AG09309 (cell line): ENCODE results near the gene MINDY3.

Experiments
- DNase-seq: peaks from one replicate; pipeline ENCODE4 v3.0.0-alpha.2; 2010; ENCODE audit warnings: low read depth
- H3K4me3 ChIP-seq: 2 replicates; pipeline ENCODE4 v1.5.1; 2011; ENCODE audit warnings: mild to moderate bottlenecking, low read depth, low read length, moderate library complexity; ENCODE audit not compliant: control insufficient read depth
- TF ChIP-seq, protein P1 (sequence below): IDR thresholded peaks from 2 replicates; pipeline ENCODE4 v1.5.1; 2011; ENCODE audit warnings: mild to moderate bottlenecking, low read depth, low read length, inconsistent platforms; ENCODE audit not compliant: insufficient read depth, control insufficient read depth; ENCODE audit errors: missing control alignments

The MINDY3 gene

GRCh38 chr10:15742836-15743235 lies 117.5 kb downstream of the MINDY3 start:
- TF ChIP-seq, protein P1, sequence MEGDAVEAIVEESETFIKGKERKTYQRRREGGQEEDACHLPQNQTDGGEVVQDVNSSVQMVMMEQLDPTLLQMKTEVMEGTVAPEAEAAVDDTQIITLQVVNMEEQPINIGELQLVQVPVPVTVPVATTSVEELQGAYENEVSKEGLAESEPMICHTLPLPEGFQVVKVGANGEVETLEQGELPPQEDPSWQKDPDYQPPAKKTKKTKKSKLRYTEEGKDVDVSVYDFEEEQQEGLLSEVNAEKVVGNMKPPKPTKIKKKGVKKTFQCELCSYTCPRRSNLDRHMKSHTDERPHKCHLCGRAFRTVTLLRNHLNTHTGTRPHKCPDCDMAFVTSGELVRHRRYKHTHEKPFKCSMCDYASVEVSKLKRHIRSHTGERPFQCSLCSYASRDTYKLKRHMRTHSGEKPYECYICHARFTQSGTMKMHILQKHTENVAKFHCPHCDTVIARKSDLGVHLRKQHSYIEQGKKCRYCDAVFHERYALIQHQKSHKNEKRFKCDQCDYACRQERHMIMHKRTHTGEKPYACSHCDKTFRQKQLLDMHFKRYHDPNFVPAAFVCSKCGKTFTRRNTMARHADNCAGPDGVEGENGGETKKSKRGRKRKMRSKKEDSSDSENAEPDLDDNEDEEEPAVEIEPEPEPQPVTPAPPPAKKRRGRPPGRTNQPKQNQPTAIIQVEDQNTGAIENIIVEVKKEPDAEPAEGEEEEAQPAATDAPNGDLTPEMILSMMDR: no peak
- H3K4me3 ChIP-seq: no peak overlapping the region
- no peak for DNase-seq

DNA sequence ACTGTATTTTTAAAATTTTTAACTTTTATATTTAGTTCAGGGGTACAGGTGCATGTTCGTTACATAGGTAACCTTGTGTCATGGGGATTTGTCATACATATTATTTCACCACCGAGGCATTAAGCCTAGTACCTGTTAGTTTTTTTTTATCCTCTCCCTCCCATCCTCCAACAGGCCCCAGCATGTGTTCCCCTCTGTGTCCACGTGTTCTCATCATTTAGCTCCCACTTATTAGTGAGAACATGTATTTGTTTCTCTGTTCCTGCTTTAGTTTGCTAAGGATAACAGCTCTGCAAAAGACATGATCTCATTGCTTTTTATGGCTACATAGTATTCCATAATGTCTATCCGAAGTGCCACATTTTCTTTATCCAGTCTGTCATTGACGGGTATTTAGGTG lies 118.2 kb downstream of the MINDY3 start:
- TF ChIP-seq, protein P1: no peak
- H3K4me3 ChIP-seq: no peak overlapping the region
- no peak for DNase-seq

DNA sequence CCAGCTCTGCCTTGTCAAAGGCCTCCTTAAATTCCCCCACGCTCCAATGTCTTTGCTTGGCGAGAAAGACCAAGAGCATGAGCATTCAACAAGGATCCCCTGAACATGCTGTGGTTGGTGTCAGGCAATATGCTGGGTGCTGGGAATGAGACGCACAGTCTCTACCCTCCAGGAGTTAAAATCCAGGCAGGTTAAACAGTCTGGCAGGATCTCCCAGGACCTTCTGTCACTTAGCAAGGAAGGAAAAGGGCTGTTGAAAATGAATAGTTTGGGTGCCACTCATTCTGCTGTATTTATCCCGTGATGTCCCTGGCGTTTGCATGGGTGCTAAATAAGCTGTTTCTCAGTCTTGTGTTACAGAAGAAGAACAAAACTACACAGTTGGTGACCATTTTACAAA lies 118.7 kb downstream of the MINDY3 start:
- no peak for DNase-seq
- H3K4me3 ChIP-seq: no peak overlapping the region
- TF ChIP-seq, protein P1: no peak

DNA sequence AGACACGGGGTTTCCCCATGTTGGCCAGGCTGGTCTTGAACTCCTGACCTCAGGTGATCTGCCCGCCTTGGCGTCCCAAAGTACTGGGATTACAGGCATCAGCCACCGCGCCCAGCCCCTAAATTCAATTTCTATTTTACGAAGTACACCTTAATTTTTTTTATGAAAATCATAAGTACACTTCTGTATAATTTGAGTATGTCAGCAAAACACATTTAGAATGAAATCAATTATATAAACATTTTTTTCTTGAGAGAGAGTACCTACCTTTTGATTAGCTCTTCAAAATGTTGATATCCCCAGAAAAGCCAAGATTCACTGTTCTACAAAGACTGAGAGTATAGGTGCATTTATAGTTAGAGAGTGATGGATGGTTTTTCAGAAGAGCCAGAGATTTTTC lies 120.0 kb downstream of the MINDY3 start:
- H3K4me3 ChIP-seq: no peak overlapping the region
- TF ChIP-seq, protein P1: no peak
- no peak for DNase-seq

- TF ChIP-seq, protein P1: no peak
- DNase-seq: no peak
- no peak overlapping the region for H3K4me3 ChIP-seq
Observed at GRCh38 chr10:15739254-15739970, 120.9 kb downstream of the MINDY3 start.

GRCh38 chr10:15738270-15738925 lies 121.9 kb downstream of the MINDY3 start:
- TF ChIP-seq, protein P1: no peak
- H3K4me3 ChIP-seq: no peak overlapping the region
- DNase-seq: no peak

- TF ChIP-seq, protein P1: no peak
Observed at GRCh38 chr10:15737656-15738055, 122.7 kb downstream of the MINDY3 start.

More at GRCh38 chr10:15737656-15738055, 122.7 kb downstream of the MINDY3 start:
- DNase-seq: no peak
- H3K4me3 ChIP-seq: no peak overlapping the region
